Stimulated activated CD4-positive, alpha-beta T cell treated with anti-CD3 and anti-CD28 coated beads, TNF-alpha, amount 100 ng/mL, for 48 hours (primary cell): ENCODE data around the gene CMC2.

Source experiments
- DNase-seq, 3 donors: peaks; one replicate each; pipeline ENCODE4 v3.0.0-alpha.2; 2020; ENCODE audit warnings: low read depth in 3 of 3

Gene CMC2

DNA sequence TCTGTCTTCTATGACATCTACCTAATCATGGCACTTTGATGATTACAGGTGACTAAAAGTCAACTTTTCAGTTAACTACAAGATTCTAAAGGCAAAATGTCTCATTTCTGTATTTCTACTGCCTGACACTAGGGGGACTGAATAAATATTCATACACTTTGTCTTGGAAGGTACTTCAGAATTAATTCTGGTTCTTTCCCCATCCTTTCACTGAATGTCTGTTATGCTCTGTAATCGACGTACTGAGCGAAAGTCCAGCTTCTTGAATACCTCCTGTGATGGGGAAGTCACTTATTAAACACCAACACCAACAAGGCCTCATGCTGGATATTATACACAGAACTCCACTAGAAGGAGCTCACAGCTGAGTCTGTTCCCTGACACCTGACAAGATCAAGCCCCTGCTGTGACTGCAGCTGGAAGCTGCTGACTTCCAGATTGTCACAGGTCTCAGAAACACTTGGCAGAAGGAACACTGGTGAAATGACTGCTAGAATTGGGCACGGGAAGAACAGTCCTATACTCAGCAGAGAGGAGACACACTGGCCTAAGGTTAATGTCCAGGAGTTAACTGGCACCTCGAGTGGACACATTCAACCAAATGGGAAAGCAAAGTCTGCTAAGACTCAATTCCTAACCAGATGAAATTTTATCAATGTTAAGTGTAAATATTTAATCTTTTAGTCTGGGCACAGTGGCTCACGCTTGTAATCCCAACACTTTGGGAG, 31.9 kb downstream of the CMC2 start:
- no peak for DNase-seq

DNA sequence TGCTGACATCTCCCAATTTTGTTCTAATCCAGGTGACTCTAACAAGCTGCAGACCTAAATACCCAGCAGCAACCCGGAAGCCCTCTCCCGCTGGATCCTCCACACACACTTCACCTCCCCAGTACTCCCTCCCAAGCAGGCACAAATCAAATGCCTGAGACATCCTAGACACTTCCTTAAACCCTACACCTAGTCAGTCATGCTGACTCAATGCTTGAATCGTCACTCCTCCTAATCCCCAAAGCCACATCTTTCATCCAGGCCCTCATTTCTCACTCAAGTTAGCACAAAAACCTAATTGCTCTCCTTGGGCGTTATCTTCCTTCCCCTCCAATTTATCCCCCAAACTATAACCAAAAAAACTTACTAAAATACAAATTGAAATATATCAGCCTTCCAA, 32.7 kb downstream of the CMC2 start:
- no peak for DNase-seq

DNA sequence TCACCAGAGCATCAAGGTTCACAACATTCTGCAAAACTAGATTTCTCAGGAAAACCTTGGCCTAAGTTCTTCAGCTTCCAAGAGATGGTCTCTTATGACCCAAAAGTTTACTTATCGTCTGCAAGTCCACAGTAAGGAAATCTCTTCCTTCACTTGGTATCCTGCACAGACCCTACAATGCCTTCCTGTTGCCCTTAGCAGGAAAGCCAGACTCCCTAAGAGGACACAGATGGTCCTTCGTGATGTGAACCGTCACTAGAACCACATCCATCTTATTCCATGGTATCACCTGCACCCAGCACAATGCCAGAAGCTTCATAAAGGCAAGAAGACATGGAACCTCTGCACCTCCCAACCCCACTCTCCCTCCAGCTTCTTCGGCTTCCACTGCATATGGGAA, 34.1 kb downstream of the CMC2 start:
- no peak for DNase-seq

DNA sequence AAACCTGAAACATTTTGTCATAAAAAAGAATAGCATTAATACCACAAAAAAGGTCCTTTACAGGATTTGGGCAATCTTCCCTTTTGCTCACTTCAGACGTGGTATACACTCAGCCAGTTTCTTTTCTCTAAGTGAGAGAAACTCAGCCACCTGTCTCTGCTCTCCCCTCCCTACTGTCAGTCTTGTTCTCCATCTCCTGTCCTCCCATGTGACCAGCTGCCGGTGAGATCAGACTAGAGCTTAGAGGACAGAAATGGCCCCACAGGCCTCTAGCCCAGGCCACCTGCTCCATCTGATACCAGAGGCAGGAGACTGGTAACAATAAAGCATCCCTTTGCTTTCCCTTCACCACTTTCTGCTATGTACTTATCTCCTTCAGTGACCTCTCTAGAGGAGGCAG, 34.9 kb downstream of the CMC2 start:
- DNase-seq = no peak

DNA sequence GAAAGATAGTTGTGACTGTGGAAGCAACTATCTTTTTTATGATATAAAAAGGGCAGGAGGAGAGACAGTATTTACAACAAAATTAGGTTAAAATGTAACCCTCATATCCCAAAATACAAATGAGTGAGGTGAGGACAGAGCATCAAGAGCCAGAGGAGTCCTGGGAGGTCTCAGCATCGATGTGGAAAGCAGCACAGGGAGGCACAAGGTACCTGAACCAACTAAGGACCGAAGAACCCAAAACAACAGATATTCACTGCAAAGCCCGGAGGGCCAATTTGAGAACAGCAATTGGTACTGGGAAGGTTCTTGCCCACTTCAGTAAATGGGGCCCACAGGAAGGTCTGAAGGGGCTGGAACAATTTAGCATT, 37.6 kb downstream of the CMC2 start:
- DNase-seq = no peak

DNA sequence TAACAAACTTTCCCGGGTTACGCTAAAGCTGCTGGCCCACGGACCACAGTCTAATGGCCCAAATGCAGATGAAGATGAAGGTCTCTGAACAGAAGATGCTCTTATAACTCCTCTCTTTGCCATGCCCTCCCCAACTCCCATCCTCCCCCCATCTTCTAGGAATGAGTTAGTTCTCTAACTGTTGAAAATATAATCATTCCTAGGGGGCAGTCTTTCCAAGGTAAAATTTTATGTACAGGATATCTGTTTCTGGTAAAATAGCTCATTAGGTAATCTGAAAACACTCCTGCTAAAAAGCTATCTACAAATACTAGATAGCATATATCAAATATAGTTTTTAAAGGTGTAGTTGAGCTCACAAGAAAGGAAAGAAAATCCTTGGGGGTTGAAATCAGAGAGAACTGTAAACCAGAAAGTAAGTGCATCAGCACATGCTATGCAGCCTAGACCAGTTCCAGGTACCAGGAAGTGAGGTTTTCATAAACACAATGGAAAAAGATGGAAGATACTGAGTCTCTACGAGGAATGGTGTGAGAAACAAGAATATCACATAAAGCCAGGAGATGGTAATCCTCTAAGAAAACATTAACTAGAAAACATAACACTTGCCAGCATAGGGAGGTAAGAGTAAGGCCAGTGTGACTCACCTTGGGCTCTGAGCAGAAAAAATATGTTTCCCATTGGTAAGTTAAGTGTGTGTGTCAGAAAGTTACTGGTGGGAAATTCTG, 38.1 kb downstream of the CMC2 start:
- DNase-seq = no peak

DNA sequence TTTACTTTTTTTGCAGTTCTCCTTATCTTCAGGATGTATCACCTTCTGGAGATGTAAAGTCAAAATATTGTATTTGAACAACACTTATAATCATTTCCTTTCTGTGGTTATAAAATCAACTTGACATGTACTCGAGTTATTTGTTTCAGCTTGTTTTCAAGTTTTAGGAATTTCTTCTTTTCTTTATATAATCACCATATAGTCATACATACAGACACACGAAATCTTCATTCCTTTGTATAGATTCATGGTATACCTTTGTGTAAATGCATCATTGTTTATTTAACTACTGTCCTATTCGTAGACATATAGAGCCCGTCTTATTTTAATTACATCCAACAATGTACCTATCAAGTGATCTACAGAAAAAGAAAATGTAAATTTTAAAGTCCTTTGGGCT, 40.1 kb downstream of the CMC2 start:
- no peak for DNase-seq

DNA sequence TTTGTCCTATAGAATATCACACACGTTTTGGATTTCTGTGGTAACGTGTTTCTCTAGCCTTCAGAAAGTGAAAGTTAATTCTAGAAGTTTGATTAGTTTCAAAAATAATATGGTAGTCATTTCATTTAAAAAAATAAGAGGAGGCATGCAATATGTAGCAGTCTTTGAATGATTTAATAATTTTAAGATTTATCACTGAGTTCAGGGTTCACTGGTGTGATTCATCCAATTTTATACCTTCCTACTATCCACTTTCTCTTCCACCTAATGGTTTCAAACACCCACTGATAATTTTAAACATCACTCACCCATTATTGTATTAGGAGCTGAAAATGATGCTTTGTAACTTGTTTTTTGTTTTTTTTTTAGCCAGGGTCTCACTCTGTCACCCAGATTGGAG, 42.3 kb downstream of the CMC2 start:
- DNase-seq = no peak

DNA sequence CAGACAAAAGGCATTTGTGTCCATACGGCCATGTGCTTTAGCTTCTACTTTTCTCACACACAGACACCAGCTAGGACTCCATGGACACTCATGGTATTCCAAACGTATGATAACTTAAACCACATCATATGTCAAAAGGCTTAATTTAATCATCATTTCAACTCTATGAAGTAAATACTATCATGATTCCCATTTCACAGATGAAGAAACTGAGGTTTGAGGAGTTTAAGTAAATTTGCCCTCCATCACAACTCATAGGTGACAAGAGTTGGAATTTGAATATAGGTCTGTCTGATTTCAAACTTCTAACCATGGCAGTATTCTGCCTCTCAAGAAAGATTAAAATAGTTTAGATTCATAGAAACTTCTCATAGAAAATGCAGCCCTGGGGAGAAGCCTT, 43.8 kb downstream of the CMC2 start:
- DNase-seq = no peak

DNA sequence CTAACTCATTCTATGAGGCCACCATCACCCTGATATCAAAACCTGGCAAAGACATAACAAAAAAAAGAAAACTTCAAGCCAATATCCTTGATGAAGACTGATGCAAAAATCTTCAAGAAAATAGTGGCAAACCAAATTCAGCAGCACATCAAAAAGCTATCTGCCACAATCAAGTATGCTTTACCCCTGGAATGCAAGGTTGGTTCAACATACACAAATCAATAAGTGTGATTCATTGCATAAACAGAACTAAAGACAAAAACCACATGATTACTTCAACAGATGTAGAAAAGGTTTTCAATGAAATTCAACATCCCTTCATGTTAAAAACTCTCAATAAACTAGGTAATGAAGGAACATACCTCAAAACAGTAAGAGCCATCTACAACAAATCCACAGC, 48.4 kb downstream of the CMC2 start:
- no peak for DNase-seq

DNA sequence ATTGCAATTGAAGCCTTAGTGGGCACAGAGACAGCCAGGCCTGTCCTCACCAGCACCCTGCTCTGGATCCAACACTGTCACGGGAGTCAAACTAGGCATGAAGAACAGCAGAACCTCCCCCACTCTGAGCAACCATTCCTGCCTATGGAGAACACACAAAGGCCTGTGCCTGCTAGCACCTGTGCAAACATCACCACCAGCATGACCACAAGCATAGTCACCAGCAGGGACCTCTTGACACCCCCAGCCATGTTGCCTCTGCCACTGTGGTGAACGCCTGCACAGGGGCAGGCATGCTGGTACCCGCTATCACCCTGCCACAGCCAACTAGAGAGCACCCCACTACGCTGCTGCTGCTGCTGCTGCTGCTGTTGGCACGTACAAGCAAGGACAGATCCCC, 51.7 kb downstream of the CMC2 start:
- DNase-seq = no peak

DNA sequence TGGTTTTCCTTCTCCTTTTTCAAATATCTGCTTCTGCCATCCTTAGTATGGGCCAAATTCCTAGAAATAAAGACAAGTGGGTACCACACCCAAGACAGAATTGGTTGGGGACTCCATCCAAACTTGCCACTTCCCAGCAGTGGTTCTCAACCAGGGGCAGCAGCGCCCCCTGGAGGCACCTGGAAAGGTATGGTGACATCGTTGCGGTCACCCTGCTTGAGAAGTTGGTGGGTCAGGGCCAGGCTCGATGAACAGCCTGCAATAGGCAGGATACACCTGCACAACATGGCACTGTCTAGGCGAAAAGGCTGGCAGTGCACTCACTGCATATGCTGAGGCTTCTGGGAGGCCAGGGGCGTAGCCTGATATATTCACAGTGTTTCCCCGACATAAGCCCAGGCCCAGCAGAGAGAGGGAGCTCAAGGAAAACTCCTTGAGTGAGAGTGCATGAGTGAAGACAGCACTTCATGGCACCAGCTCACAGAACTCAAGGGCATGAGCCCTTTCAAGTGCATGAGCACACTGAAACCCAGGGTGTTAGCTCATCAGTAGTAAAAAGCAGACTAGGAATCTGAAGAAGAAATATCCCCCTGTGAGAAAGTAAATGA, 57.7 kb downstream of the CMC2 start:
- peak; percentile 33 to 43 (median 34) for DNase-seq

DNA sequence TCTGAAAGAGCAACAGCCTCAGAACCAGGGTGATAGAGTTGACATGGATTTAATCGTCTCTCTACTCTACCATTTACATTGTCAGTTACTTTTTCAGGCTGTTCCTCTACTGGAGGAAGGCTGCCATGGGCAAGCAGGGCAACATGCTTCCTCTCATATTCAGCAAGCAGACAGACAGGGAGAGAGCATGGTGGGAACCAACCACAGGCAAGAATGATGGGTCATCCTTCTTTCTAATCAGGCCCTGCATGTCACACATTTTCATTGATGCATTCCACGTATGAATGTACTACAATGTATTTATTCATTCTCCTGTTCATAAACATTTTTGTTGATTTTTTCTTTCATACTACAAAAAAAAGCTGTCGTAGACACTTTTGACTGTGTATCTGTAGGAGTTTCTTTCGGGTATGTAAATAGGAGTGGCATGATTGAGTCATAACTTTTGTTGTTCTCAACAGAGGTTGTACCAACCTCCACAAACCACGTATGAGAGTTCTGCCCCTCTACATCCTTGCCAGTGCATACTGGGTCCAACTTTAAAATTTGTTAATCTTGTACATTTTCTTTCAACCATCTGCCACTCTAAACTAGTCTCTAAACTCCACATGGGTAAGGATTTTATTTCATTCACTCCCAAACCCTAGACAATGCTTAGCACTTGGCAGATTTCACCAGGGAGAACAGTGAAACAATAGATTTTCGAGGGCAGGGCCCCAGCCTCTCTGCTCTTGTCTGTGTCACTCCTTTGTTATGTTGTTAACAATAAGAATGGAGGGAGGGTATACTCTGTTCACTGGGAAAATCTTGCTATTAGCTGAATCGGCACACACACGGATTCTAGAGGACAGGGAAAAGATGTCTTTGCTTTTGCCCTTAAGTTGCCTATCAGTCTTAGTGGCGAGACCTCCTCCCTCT, 58.7 kb downstream of the CMC2 start:
- no peak for DNase-seq

DNA sequence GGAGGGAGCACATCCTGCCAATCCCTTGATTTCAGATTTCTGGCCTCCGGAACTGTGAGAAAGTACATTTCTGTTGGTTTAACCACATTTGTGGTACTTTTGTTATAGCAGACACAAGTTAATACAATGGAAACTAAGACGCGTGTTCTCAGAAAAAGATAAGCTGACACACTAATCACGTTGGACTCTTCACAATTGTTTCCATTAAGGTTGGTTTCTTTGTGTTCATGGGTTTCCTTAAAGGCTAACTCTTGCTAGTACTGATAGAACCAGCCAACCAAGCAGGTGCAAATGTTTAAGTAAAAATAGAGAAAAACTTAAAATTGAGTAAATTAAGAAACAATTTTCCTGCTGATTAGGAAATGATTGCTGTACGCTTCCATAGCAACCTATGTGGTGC, 59.4 kb downstream of the CMC2 start:
- no peak for DNase-seq

DNA sequence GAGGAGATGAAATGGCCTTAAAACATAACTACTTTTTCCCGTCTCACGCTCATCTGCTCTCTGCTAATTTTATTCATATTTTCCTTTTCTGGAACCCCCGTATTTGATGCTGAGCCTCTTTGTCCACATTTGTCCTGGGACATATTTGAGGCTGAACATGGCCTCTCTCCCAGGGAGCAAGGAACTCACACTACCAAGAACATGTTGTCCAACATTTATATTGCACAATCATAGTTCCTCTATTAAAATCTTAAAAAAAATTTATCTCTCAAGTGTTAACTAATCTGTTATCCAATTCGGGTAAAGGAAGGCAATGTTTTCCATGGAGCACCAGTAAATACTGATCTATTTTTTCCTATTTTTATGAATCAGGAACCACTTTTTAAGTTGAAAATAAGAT, 60.2 kb downstream of the CMC2 start:
- DNase-seq = no peak

DNA sequence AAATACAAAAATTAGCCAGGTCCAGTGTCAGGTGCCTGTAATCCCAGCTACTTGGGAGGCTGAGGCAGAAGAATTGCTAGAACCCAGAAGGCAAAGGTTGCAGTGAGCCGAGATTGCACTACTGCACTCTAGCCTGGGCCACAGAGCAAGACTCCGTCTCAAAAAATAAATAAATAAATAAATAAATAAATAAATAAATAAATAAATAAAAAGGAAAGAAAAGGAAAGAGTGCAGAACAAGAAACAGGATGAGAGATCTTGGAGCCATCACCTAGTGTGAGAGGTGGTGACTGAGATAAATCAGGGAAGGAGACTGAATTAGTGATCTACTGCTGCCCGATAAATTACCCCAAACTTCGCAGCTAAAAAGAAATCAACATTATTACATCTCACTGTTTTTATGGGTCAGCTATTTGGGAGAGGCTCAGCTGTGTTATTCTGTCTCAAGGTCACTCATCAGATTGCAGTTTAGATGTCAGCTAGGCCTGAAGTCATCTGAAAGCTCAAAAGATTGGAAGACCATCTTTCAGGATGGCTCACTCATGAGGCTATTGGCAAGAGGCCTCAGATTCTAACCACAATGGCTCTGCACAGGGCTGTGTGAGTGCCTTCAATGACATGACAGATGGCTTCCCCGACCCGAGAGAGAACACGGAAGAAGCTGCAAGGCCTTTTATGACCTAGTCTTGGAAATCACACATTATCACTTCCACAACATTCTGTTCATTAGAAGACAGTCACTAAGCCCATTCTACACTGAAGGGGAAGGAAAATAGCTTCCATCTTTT, 66.4 kb downstream of the CMC2 start:
- no peak for DNase-seq

DNA sequence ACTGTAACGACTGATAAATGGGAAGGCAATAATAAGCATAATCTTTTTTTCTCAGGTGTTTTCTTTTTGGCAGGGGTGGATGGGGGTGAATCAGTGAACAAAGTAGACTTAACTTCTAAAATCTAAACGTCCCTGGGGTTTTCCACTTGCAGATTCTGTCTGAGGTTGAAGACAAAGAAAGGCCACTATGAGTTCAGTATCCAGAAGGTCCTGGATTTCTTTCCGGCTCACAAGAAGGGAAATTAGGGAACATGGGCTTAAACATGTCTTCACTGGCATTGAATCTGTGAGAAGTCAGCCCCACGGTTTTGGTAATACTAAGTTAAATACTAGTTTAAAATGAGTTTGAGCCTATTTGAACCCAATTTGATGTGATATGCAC, 67.8 kb downstream of the CMC2 start:
- DNase-seq = no peak

DNA sequence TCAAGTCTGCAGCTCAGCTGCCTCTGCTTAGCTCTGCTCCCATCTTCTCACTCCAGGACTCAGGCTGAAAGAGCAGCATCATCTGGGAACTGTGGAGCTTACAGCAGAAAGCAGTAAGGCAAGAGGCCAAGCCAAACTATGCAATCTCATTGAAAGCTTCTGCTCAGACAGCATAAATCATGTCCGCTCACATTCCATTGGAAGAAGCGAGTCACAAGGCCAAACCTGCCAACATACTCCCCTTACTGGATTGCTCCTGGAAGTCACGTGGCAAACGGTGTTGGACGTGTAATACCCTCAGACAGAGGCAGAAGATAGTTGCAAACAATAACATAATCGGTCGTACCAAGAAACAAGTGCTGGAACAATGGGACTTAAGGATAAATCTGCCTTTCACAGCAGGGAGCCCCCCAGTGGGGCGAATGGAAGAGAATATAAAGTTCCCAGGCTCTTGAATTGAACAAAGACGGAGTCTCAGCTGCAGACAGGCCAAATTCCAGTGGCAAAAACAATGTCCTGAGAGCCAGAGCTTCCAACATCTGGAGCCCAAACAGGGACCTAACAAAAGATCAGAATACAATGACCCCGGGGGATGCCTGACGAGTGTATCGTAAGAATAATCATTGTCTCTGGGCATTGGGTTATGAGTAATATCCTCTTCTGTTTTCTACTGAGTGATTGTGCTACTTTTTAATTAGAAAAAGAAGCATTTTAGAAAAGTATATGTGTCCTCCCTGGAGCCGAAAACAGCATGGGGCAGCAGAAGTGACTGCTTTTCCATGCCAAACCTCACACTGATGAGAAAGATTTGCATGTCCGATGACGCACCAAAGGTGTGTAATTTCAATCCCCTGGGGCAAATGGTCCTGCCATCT, 68.4 kb downstream of the CMC2 start:
- DNase-seq = no peak

DNA sequence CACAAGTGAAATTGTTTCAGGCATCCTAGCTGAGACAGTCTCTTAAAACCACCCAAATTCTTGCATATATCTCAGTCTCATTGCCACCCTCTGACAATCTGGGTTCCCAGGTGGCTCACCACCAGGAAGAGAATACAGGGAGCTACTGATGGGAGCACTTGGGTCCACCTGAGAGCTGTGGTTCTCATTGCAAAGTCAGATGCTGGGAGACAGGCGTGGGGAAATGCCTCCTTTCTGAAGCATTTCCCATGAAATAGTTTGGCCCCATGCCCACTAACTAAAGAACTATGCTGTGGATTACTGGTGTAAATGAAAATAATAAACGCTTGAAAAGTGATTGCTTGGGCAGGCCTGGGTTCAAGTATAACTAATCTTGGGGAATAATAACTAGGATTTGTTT, 70.3 kb downstream of the CMC2 start:
- DNase-seq = no peak

DNA sequence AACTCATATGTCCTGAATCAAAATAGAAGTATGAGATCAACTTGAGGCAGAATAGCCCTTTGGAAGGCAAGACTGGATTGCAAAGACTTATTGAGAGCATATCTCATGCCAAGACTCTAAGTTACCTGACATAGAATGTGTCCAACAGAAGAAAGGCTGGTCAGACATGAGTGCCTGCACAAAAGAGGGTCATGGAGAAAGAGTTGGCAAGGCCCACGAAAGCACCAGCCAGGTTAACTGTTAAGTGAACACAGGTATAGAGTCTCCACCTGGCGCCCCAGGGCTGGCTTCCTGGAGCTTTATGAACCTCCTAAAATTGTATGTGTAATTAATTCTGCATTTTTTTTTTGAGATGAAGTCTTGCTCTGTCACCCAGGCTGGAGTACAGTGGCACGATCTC, 71.0 kb downstream of the CMC2 start:
- DNase-seq = no peak

DNA sequence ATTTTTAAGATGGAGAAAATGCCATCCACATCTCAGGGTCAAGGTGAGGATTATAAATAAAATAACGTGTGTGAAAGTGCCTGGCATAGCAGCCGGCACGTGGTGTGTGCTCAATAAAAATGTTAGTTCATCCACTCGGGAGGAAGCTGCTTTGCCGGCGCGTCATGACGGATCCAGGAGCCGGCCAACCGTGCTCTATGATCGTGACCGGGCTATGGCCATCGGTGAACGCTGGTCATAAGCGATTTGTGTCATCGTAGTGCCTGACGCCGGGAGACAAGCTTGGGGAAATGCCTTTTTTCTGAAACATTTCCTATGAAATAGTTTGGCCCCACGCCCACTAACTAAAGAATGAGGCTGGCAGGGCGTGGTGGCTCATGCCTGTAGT, 74.0 kb downstream of the CMC2 start:
- DNase-seq = no peak
